Cardiac muscle cell (in vitro differentiated cells and primary cell): ENCODE data around the gene LEFTY2. TPM values are rescaled to one million over a fixed set of nuclear protein-coding genes. Genes with fewer than 3 reads are reported as not detected.

ENCODE experiments used
- DNase-seq, 2 donors: peaks; one replicate each; pipeline versions ENCODE4 v3.0.0 to v3.0.0-alpha.2; 2010 to 2017; ENCODE audit warnings: low read depth in 1 of 2, low spot score in 1 of 2
- H3K27ac ChIP-seq: fragments of 200-600 bp; sonication (generic); 2 replicates; pipeline ENCODE4 v1.5.1; 2016
- H3K27me3 ChIP-seq: fragments of 200-600 bp; sonication (generic); 2 replicates; pipeline ENCODE4 v1.6.0; 2016; ENCODE audit warnings: control low read depth
- H3K36me3 ChIP-seq: fragments of 200-600 bp; sonication (generic); 2 replicates; pipeline ENCODE4 v1.5.1; 2016; ENCODE audit warnings: control low read depth
- H3K4me1 ChIP-seq: fragments of 200-600 bp; sonication (generic); 2 replicates; pipeline ENCODE4 v1.8.1; 2017; ENCODE audit warnings: low read depth, mild to moderate bottlenecking, mixed run types
- H3K4me3 ChIP-seq: fragments of 200-600 bp; sonication (generic); 2 replicates; pipeline ENCODE4 v1.5.1; 2016; ENCODE audit warnings: mild to moderate bottlenecking
- H3K9me3 ChIP-seq: fragments of 200-600 bp; sonication (generic); 2 replicates; pipeline ENCODE4 v1.5.1; 2017; ENCODE audit warnings: low read depth, mild to moderate bottlenecking, control low read depth
- CTCF ChIP-seq: IDR thresholded peaks from 2 replicates; pipeline ENCODE4 v1.5.1; 2012; ENCODE audit warnings: low read depth, mild to moderate bottlenecking, low read length
- polyA plus RNA-seq: library from polyadenylated mRNA; unstranded; fragments of >200 nt; fragmentation: Nextera tagmentation; extraction: Ambion mirVana; gene quantifications from 2 replicates; pipeline ENCODE4 v1.2.1, GENCODE V29; 2016
- total RNA-seq: library from RNA; depleted of rRNA; stranded (reverse); fragments of >200 nt; gene quantifications from 2 replicates; pipeline ENCODE4 v1.2.3, GENCODE V29; 2016

Gene LEFTY2
- total and polyA plus RNA-seq, 2 experiments from 2014 or later: 4.0 to 9.0 TPM

- DNase-seq: no peak
- Histone ChIP-seq H3K27me3 (no peaks in the 10 kb centered on the region), H3K9me3 (no peaks in the 10 kb centered on the region), H3K4me1 (no peaks in the 10 kb centered on the region), H3K27ac (no peak overlapping the region), H3K4me3 (no peak overlapping the region), H3K36me3 (no peaks in the 10 kb centered on the region)
- TF ChIP-seq CTCF: no peak
These were observed 32.2 kb downstream of the LEFTY2 start for GRCh38 chr1:225908773-225909172.

GRCh38 chr1:225908013-225908640, 32.9 kb downstream of the LEFTY2 start:
- H3K4me3 ChIP-seq: no peak overlapping the region
- no peaks in the 10 kb centered on the region for H3K27me3 ChIP-seq
- no peak overlapping the region for H3K27ac ChIP-seq
- H3K36me3 ChIP-seq: no peaks in the 10 kb centered on the region
- no peaks in the 10 kb centered on the region for H3K4me1 ChIP-seq
- TF ChIP-seq CTCF: no peak
- H3K9me3 ChIP-seq: no peaks in the 10 kb centered on the region
- no peak for DNase-seq

DNA sequence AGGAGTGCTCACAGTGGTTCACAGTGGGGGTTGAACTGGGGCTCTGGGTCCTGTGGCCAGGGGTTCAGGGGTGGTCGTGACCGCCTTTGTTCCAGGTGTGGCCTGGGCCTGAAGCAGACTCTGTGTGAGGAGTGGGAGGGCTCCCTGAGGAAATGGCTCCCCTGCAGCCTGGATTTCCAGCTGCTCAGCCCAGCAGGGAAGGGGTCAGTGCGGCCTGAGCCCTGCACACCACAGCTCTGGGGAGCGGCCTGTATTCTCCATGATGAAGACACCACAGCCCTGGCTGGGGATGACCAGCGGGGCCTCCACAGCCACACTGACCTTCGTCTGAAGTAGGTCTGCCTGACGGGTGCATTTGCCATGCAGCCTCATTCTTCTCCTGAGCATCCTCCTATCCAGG, 33.7 kb downstream of the LEFTY2 start:
- Histone ChIP-seq H3K9me3 (no peaks in the 10 kb centered on the region), H3K36me3 (no peaks in the 10 kb centered on the region), H3K27me3 (no peaks in the 10 kb centered on the region), H3K4me3 (no peak overlapping the region), H3K27ac (no peak overlapping the region), H3K4me1 (no peaks in the 10 kb centered on the region)
- no peak for TF ChIP-seq CTCF
- no peak for DNase-seq

GRCh38 chr1:225906467-225906866, 34.6 kb downstream of the LEFTY2 start:
- DNase-seq: no peak
- no peaks in the 10 kb centered on the region for H3K9me3 ChIP-seq
- H3K27ac ChIP-seq: no peak overlapping the region
- H3K36me3 ChIP-seq: no peaks in the 10 kb centered on the region
- no peaks in the 10 kb centered on the region for H3K4me1 ChIP-seq
- H3K27me3 ChIP-seq: no peaks in the 10 kb centered on the region
- H3K4me3 ChIP-seq: no peak overlapping the region
- no peak for TF ChIP-seq CTCF

DNA sequence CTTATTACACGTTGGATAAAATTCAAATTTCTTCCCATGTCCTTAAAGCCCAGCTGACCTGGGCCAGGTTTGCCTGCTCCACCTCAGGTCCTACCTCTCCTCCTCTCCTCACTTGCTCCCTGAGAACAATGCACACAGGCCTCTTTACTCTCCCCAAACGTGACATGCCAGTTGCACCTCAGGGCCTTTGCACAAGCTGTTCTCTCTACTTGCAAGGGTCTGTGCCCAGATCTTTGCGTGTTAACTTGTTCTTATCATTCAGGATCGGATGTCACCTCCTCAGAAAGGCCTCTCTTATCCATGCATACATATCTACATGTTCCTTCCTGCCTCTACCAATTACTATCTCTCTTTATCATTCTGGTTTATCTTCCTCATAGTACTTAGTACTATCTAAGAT, 37.4 kb downstream of the LEFTY2 start:
- H3K27ac ChIP-seq: no peak overlapping the region
- no peak overlapping the region for H3K4me3 ChIP-seq
- no peaks in the 10 kb centered on the region for H3K36me3 ChIP-seq
- H3K9me3 ChIP-seq: no peaks in the 10 kb centered on the region
- no peak for TF ChIP-seq CTCF
- H3K27me3 ChIP-seq: no peaks in the 10 kb centered on the region
- H3K4me1 ChIP-seq: no peaks in the 10 kb centered on the region
- DNase-seq: no peak
